HG02885 (cell line): ENCODE measurements around the gene CMYA5.
"Not testable (repeated sequence)": the region's sequence is repeated elsewhere in the genome, so short reads cannot be mapped to it uniquely, and the experiment has no call there.

Experiments
- ATAC-seq: cut with Tn5 transposase; IDR thresholded peaks from one replicate; pipeline ENCODE4 v1.9.1; 2021; ENCODE audit warnings: mild to moderate bottlenecking; ENCODE audit not compliant: unreplicated experiment, poor library complexity

CMYA5 gene

DNA sequence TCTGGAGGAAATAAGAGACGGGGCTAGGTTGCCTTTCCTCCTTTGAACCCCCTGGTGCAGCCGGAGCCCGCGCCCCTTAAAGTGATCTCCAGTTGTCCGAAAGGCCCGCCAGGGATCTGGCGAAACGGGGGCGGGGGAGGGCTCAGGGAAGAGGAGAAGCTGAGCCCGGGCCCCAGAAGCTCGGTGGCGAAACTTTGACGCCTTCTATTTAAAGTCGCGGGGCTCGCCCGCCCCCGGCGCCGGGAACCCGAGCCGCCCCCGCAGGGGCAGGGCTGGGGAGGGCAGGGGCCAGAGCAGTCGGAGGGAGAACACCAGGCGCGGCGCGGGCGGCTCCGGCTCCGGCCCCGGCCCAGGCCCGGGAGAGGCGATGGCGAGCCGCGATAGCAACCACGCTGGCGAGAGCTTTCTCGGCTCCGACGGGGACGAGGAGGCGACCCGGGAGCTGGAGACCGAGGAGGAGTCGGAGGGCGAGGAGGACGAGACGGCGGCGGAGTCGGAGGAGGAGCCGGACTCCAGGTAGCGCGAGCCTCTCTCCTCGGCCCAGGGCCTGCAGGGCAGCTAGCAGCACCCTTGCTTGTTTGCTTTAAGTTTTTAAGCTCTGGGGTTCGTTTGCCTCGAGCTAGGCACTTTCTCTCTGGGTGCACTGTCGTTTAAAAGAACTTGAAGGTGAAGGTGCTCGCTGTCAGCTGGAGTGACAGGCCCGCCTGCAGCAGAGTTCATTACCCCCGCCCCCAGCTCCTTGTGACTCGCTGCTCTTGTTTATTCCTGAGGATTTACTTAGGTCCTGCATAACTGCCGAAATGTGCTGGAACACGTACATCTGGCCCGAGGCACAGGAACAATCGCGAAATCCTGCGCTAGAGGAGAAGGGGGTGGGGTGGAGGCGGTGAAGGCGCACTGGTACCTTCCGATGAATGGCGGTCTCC is at the start of gene CMYA5:
Gene CMYA5 (plus strand): TSS at position 296 of the 926 bp plus-strand sequence. CDS start 72 bp downstream, at position 368.
- no peak for ATAC-seq

DNA sequence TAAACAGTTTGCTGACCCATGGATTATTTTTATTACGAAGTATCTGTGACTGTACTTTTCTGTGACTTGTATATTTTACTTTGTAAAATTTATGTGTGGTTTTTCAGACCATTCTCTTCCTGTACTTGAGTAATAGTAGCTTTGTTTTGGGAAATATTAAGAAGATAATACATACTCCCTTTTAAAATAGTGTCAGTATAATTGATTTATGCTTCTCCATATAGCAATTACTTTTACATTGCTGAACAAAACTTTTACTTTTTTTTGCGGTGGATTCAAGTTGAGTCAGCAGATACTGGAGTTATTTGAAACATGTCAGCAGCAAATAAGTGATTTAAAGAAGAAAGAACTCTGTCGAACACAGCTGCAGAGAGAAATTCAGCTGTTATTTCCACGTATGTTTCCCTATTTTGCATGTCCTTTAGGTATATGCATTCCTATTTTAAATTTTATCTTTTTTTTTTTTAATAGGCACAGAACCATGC is 49.0 kb upstream of the CMYA5 start:
- no peak for ATAC-seq

DNA sequence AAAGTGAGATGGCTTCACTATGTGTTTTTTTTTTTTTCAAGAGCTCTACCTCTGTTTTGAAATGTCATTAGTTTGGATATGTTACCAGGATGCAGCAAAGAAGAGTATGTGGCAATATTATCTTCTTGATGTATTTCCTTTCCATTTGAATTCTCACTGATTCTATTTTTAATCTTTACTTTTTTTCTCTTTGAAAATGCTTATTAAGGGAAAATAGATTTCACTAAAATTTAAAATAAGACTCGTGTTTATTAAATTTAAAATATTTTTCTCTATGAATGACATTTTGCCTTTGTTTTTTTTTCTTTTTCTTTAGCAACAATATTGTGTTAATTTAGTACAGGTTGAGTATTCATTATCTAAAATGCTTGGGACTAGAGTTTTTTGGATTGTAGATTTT is 48.2 kb upstream of the CMYA5 start:
- no peak for ATAC-seq

DNA sequence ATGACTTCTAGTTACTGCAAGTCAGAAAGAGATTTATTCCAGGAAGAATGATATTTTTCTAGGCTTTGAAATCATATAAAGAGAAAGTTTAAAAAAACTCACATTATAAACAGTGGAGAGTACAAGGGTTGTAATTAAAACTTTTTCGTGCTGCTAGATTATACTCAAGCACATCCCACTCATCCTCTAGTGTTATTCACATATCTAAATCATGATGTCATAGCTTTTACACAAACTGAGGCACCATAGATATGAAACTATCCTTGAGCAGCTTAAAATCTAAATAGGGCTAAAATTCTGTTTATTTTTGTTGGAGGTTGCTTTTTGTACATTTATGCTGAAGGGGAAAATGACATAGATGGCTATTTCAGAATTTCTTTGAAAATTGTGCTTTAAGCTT is 47.4 kb upstream of the CMYA5 start:
- ATAC-seq, result no peak

DNA sequence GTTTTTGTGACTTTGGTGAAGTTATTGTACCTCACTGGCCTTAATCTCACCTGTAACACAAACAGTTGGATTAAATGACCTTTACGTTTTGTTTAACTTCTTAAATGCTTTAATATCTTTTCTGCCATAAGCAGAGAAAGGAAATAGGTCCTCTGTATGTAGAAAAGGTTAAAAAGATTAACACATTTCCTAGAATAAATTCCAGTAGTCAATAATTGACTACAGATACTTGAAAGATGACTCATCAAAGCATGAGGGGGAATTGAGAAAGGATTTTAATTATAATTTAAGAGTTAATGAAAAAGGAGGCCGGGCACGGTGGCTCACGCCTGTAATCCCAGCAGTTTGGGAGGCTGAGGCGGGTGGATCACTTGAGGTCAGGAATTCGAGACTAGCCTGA is 35.8 kb upstream of the CMYA5 start:
- ATAC-seq, result no peak

DNA sequence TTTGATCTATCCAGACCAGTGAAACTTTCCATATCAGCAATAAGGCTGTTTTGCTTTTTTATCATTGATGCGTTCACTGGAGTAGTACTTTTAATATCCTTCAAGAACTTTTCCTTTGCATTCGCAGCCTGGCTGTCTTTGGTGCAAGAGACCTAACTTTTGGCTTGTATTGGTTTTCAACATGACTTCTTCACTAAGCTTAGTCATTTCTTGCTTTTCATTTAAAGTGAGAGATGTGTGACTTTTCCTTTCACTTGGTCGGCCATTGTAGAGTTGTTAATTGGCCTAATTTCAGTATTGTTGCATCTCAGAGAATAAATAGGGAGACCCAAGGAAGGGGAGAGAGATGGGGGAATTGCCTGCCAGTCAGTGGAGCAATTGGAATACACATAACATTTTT is 26.4 kb upstream of the CMYA5 start:
- ATAC-seq, result no peak

DNA sequence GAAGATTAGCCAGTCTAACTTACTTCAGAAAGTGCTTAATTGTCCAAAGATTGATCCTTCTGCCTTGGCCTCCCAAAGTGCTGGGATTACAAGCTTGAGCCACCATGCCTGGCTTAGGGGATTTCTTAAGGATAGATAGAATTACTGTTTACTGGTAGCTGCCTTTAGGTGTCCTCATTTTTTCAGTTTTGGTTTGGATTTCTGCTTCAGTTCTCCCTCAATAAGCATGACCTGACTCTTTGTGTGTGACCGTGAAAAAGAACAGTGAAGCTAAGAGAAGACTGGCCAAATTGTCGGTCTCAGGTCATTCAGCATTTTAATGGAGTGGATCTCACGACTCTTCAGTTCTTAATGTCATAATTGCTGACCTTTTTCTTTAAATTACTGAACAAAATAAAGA is 22.9 kb upstream of the CMYA5 start:
- no peak for ATAC-seq

DNA sequence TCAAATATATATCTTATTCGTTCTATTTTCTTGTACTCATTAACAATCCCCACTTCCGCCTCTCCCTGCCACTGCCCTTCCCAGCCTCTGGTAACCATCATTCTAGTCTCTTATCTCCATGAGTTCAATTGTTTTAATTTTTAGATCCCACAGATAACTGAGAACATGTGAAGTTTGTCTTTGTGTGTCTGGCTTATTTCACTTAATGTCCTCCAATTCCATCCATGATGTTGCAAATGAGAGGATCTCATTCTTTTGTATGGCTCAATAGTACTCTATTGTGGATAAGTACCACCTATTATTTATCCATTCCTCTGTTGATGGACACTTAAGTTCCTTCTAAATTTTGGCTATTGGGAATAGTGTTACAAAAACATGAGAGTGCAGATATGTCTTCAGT is 17.2 kb upstream of the CMYA5 start:
- no peak for ATAC-seq

DNA sequence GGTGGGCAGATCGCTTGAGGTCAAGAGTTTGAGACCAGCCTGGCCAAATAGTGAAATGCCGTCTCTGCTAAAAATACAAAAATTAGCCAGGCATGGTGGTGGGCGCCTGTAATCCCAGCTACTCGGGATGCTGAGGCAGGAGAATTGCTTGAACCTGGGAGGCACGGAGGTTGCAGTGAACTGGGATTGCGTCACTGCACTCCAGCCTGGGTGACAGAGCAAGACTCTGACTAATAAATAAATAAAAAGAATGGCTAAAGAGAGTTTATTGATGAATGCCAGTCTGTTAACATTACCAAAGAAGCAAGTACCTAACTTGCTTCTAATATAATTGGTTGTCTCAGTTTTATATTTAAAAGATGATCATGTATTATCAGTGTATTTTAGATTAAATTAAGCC is 13.3 kb upstream of the CMYA5 start:
- not testable (repeated sequence) for ATAC-seq

DNA sequence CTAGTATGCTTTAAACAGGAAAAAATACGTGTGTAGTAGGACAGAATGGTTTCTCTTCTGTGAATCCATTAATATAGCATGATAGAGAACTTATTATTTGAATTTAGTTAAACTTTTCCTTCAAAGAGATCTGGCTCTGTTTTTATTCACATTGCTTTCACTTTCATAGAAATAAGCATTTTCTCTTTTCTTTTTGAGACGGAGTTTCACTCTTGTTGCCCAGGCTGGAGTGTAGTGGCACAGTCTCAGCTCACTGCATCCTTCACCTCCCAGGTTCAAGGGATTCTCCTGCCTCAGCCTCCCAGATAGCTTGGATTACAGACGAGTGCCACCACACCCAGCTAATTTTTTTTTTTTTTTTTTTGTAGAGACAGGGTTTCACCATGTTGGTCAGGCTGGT is 7.5 kb upstream of the CMYA5 start:
- ATAC-seq, result not testable (repeated sequence)

DNA sequence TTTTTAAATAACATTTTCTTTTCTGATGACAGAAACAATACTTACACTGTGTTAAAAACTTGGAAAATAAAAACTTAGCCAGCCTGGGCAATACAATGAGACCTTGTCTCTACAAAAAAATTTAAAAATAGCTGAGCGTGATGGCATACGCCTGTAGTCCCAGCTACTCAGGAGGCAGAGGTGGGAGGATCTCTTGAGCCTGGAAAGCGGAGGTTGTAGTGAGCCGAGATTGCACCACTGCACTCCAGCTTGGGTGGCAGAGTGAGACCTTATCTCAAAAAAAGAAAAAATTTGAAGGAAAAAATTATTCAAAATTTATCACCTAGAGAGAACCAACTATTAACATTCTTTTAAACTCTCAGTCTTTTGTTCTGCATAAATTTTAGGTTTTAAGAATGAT is 4.9 kb upstream of the CMYA5 start:
- ATAC-seq, result no peak

DNA sequence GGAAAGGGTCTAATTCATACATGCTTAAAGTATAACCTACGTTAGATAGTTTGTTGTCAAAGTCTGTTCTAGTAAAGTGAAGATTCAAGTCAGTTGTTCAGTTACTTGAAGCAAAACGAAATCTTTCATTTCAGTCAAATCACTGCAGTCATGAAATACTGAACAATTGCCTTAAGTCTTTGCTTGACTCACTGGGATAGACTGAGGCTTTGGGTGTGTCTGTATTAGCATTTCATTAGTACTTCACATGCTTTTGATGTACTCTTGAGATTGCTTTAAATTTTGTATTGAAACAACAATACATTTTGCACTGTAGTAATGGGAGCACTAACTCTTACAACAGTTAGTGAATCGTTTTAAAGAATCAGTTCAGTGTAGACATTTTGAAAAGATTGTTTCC is 4.0 kb upstream of the CMYA5 start:
- no peak for ATAC-seq

DNA sequence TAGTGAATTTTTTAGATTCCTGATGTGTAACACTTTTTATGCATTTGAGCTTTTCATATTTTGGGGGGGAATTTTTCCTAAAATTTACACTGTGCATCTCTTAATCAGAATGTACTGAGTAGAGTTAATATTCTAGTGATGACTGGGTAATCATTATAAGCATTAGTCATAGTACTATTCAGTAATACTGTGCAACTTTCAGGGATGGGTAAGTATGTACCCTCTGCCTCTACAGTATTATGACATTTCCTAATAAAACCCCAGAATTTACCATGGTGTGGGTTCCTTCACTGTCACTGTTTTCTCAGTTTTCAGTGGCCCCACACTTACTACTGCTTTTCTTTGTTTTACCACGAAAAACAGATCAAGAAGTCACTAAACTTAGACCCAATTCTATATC is 2.8 kb upstream of the CMYA5 start:
- no peak for ATAC-seq

DNA sequence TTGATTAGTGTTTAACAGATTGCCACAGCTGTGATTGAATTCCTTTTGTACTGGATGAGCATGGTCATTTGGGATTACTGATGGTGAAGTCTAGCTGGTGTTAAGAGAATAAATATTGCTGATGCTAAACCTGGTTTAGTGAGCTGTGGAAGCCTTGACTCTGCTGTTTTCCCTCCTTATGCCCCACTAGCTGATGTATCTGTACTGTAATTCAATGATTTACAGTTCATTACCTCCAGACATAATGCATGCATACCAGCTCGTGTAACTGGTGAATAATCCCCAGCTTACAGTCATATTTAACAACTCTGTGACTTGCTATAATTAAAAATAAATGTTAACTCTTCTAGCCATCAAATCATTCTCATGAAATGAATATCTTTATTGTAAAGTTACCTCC is 1.7 kb upstream of the CMYA5 start:
- ATAC-seq, result no peak

DNA sequence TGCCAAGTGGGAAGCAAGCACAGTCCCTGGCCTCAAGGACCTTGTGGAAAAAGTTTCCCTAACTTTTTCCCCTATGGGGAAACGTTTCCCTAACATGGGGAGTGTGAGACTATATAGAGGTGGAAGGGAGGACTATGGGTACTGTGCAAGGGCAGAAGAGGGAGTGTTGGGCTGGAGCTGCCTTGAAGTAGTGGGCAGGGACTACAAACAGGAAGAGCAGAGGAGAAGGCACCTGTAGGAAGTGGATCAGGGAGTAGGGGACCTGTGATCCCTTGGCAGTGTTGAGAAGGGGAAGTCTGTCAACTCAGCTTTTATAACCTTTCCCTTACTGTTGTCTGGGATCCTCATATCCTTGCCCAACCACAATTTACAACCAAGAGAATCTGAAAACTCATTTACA is 1.4 kb downstream of the CMYA5 start:
- no peak for ATAC-seq

DNA sequence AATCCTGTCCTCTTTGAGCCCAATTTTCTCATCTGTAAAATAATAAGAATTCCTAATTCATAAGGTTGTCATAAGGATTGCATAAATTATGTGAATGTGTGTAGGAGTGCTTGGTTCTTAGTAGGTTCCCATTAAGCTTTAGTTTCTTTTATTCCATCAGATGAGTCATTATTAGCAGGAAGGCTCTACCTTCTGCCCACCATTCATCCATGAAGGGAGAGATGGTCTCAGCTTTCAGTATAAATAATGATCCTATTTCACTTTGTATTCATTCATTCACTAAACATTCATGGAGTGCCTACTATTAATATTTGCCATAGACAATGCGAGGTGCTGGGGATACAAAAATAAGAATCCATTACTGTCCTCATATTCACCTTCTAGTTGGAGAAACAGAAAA is 3.0 kb downstream of the CMYA5 start:
- ATAC-seq, result no peak

DNA sequence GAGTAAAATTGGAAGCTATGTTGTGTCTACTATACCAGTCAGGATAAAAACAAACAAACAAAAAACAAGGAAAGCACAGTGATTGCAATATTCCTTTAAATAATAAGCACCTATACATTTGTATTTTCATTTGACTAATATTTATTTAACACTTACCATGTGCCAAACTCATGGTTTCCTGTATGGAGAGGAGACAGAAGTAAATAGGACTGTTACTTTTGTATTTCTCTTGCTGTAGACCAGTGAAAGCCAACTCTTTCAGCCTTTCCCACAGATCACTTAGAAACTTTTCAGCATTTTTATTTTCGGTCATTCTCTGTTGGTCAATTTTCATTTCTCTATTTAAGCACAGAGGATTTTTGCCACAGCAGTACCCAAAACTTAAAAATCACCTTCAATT is 4.5 kb downstream of the CMYA5 start:
- no peak for ATAC-seq

DNA sequence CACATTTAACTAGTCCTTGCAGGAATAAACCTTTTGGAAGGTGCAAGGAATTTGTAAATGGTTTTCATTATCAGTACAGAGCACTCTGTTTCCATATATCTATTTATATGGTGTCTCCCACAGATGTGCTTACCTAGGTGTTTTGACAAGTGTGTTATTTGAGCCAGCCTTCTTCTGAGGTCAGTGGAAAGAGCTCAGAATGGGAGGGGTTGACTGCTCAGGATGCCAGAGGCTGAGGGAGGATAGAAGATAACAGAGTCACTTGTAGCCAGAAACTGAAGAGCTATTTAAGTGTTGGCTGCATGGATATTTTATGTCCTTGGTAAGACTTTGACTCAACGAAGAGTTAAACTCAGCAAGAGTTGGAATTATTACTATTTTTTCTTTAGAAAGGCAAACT is 5.0 kb downstream of the CMYA5 start:
- ATAC-seq, result no peak

DNA sequence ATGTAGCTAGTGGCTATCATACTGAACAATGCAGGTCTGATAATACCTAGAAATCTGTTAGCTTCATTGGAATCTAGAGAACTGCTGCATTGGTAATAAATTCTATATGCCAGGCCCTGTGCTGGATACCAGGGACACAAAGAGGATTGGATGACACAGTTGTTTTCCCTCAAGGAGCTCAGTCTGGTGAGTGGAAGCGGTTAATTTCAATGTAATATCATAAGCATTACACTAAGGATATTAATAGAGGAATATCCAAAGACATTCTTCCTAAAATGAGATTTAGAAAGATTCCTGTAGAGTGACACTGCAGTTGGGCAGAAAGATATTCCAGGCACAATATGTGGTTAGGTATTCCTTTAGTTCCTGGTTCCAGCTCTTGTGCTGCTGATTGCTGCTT is 5.9 kb downstream of the CMYA5 start:
- ATAC-seq, result no peak

DNA sequence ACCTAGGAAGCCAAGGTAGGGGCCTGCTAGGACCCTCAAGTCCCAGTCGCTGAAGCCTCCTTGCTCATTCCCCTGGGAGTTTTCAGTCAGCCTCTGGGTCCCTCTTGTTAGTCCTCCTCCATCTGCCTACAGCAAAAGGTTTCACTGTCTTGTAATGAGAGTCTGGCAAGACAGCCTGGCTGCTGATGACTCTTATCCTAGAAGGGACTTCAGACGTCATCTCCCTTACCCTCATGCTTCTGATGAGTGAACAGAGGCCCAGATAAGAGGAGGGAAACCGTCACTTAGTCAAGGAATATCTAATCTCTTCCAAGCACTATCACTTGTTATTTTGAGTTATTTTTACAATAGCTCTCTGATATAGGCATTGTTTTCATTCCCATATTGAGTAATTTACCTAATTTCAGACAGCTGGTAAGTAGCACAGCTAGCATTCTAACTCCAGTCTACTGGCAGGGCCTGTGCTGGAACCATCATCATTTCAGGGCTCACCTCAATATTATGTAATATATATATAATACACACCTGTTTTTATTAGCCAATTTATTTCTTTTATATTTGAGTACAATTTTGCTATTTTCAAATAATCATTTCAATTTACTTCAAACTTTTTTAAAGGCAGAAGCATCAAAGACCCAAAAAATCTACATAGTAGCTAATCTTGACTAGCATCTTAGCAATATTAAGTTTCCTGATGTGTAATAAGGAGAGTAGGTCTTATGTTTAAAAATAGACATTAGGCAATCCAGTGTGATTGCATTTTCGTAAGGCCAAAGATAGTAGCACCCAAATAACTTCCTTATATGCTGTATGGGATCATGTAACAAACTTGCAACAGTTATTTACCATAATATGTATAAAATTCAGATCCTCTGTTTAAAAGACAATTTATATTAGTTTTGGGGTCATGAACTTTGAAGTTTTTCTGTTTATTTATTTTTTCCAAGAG is 7.9 kb downstream of the CMYA5 start:
- no peak for ATAC-seq

DNA sequence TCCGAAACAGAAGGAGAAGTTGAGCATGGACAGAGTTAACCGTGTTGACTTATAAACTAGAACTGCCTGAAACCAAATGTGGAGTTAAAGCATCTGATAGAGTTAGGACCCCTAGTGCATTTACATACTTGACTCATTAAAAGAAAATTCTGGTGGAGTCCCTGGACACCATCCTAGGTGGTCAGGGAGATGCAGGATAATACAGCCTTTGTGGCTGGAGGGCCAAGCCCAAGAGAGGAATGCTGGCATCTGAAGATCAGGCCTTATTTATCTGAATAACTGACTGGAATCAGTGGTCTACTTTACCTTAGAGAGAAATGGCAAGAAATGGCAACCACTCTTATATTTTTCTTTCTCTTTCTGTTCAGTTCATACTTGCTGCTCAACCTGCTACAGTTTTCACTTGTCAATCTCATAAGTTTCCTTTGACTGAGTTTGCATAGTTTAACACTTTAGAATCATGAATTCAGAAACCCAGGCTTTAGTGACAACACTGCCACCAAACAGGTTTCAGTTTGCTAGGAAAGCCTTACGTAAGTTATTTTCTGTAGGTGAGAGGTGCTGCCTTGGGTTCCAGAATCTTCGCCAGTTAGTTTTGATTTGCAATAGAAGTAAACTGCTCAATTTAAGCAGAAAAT is 10.2 kb downstream of the CMYA5 start:
- peak; percentile 84 for ATAC-seq
